HepG2 (cell line): ENCODE results near the gene BPHL. TPM values are rescaled to one million over a fixed set of nuclear protein-coding genes. Genes with fewer than 3 reads are reported as not detected.

Experiments used
- ADNP ChIP-seq: sonication (generic); formaldehyde crosslinking; IDR thresholded peaks from 2 replicates; pipeline ENCODE4 v1.4.0; 2020; ENCODE audit warnings: missing genetic modification reagents
- ARNT2 ChIP-seq: sonication (generic); formaldehyde crosslinking; IDR thresholded peaks from 2 replicates; pipeline ENCODE4 v1.8.0; 2022; ENCODE audit warnings: mild to moderate bottlenecking, low read depth, missing genetic modification reagents, moderate library complexity
- ATAD3A ChIP-seq: sonication (generic); formaldehyde crosslinking; IDR thresholded peaks from 2 replicates; pipeline ENCODE4 v1.4.0; 2020; ENCODE audit warnings: missing genetic modification reagents
- BRCA1 ChIP-seq: sonication (generic); formaldehyde crosslinking; IDR thresholded peaks from 2 replicates; pipeline ENCODE4 v1.4.0; 2020; ENCODE audit warnings: missing genetic modification reagents
- ETS1 ChIP-seq: sonication (generic); formaldehyde crosslinking; IDR thresholded peaks from 2 replicates; pipeline ENCODE4 v1.4.0; 2020; ENCODE audit warnings: missing genetic modification reagents
- HDAC1 ChIP-seq: sonication (generic); formaldehyde crosslinking; IDR thresholded peaks from 2 replicates; pipeline ENCODE4 v1.5.1; 2020; ENCODE audit warnings: mild to moderate bottlenecking, missing genetic modification reagents
- MEIS1 ChIP-seq: sonication (generic); formaldehyde crosslinking; IDR thresholded peaks from 2 replicates; pipeline ENCODE4 v1.9.0; 2021; ENCODE audit warnings: mild to moderate bottlenecking, missing genetic modification reagents, moderate library complexity, borderline replicate concordance
- MEIS2 ChIP-seq: sonication (generic); formaldehyde crosslinking; IDR thresholded peaks from 2 replicates; pipeline ENCODE4 v1.9.0; 2021; ENCODE audit warnings: mild to moderate bottlenecking, missing genetic modification reagents
- MLLT10 ChIP-seq: sonication (generic); formaldehyde crosslinking; IDR thresholded peaks from 2 replicates; pipeline ENCODE4 v1.4.0; 2020; ENCODE audit warnings: missing genetic modification reagents
- MZF1 ChIP-seq: sonication (generic); formaldehyde crosslinking; IDR thresholded peaks from 2 replicates; pipeline ENCODE4 v1.8.1; 2023; ENCODE audit warnings: mild to moderate bottlenecking, missing genetic modification reagents, borderline replicate concordance
- RBAK ChIP-seq: sonication (generic); formaldehyde crosslinking; IDR thresholded peaks from 2 replicates; pipeline ENCODE4 v1.5.1; 2020; ENCODE audit warnings: mild to moderate bottlenecking, missing genetic modification reagents
- RELA ChIP-seq: sonication (generic); formaldehyde crosslinking; IDR thresholded peaks from 2 replicates; pipeline ENCODE4 v1.4.0; 2020; ENCODE audit warnings: missing genetic modification reagents
- SYNCRIP ChIP-seq: fragments of 200-400 bp; formaldehyde crosslinking; IDR thresholded peaks from 2 replicates; pipeline ENCODE4 v1.6.1; 2018; ENCODE audit warnings: mild to moderate bottlenecking, low read depth, low read length; ENCODE audit not compliant: insufficient read depth
- ZBED4 ChIP-seq: sonication (generic); formaldehyde crosslinking; IDR thresholded peaks from 2 replicates; pipeline ENCODE4 v1.4.0; 2020; ENCODE audit warnings: missing genetic modification reagents, borderline replicate concordance
- ZBTB34 ChIP-seq: sonication (generic); formaldehyde crosslinking; IDR thresholded peaks from 2 replicates; pipeline ENCODE4 v1.8.0; 2022; ENCODE audit warnings: mild to moderate bottlenecking, missing genetic modification reagents
- ZBTB37 ChIP-seq: sonication (generic); formaldehyde crosslinking; IDR thresholded peaks from 2 replicates; pipeline ENCODE4 v1.4.0; 2020; ENCODE audit warnings: mild to moderate bottlenecking, missing genetic modification reagents
- ZNF224 ChIP-seq: sonication (generic); formaldehyde crosslinking; IDR thresholded peaks from 2 replicates; pipeline ENCODE4 v1.5.0; 2020; ENCODE audit warnings: mild to moderate bottlenecking, missing genetic modification reagents
- ZNF263 ChIP-seq: sonication (generic); formaldehyde crosslinking; IDR thresholded peaks from 2 replicates; pipeline ENCODE4 v1.4.0; 2020; ENCODE audit warnings: missing genetic modification reagents
- ZNF333 ChIP-seq: sonication (generic); formaldehyde crosslinking; IDR thresholded peaks from 2 replicates; pipeline ENCODE4 v1.4.0; 2020; ENCODE audit warnings: mild to moderate bottlenecking, missing genetic modification reagents, borderline replicate concordance
- ZNF652 ChIP-seq: IDR thresholded peaks from 2 replicates; pipeline ENCODE4 v1.6.1; 2016; ENCODE audit warnings: low read depth, borderline replicate concordance
- ZNF678 ChIP-seq: sonication (generic); formaldehyde crosslinking; IDR thresholded peaks from 2 replicates; pipeline ENCODE4 v1.4.0; 2020; ENCODE audit warnings: mild to moderate bottlenecking, missing genetic modification reagents
- ZNF720 ChIP-seq: sonication (generic); formaldehyde crosslinking; IDR thresholded peaks from 2 replicates; pipeline ENCODE4 v1.4.0; 2020; ENCODE audit warnings: missing genetic modification reagents
- ZSCAN25 ChIP-seq: sonication (generic); formaldehyde crosslinking; IDR thresholded peaks from 2 replicates; pipeline ENCODE4 v1.8.0; 2022; ENCODE audit warnings: mild to moderate bottlenecking, missing genetic modification reagents
- polyA plus RNA-seq, 8 experiments: library from polyadenylated mRNA; depleted of rRNA in 3 of 8; stranded (reverse) in 7 of 8; unstranded in 1 of 8; fragments of >200 nt; fragmentation: Illumina TruSeq in 4 of 8; extraction: Trizol in 4 of 8; gene quantifications; 2 replicates each; pipeline versions ENCODE4 v1.2.1 to v1.2.3, GENCODE V29; 2011 to 2016; ENCODE audit warnings: low read depth in 4 of 8, missing spikeins in 1 of 8, mixed read lengths in 1 of 8; ENCODE audit not compliant: insufficient read depth in 1 of 8
- total RNA-seq, 5 experiments: library from RNA; depleted of rRNA; stranded (reverse); fragments of >200 nt; fragmentation: Illumina TruSeq; extraction: Trizol; gene quantifications; 2 replicates each; pipeline ENCODE4 v1.2.3, GENCODE V29; 2016; ENCODE audit warnings: low read depth in 1 of 5

Gene BPHL
- total and polyA plus RNA-seq, 2 of the 13 experiments (the other 11 are each of a cell fraction or from before 2014, with no cell fraction given) = 37.8 to 39.5 TPM

- no peak for TF ChIP-seq ZBTB34 (CRISPR knock-in tag)
- 0 out of 2 replicates have a peak, but pooled peaks have one; percentile 45 for TF ChIP-seq ZBTB37 (CRISPR knock-in tag)
- TF ChIP-seq ETS1 (CRISPR knock-in tag) = no peak
- TF ChIP-seq ZNF263 (CRISPR knock-in tag) = no peak
- TF ChIP-seq ZNF224 (CRISPR knock-in tag) = no peak; the same call in 1 of the 2 replicates
- TF ChIP-seq ZNF333 (CRISPR knock-in tag) = no peak
- TF ChIP-seq ZNF720 (CRISPR knock-in tag) = no peak
- TF ChIP-seq ADNP (CRISPR knock-in tag) = no peak
- TF ChIP-seq RBAK (CRISPR knock-in tag) = no peak
- no peak for TF ChIP-seq SYNCRIP
- TF ChIP-seq ZNF652 = no peak
- no peak for TF ChIP-seq ZNF678 (CRISPR knock-in tag)
- TF ChIP-seq RELA (CRISPR knock-in tag) = no peak
- TF ChIP-seq MZF1 (CRISPR knock-in tag) = no peak
- 0 out of 2 replicates have a peak, but pooled peaks have one; percentile 43 for TF ChIP-seq ZSCAN25 (CRISPR knock-in tag)
- TF ChIP-seq ZBED4 (CRISPR knock-in tag) = no peak
- no peak for TF ChIP-seq MLLT10 (CRISPR knock-in tag)
- TF ChIP-seq MEIS2 = no peak
- peak; percentile 79 for TF ChIP-seq ARNT2
- no peak for TF ChIP-seq ATAD3A
- TF ChIP-seq HDAC1 (CRISPR knock-in tag) = peak; percentile 64; the same call in 1 of the 2 replicates
- no peak for TF ChIP-seq BRCA1 (CRISPR knock-in tag)
- TF ChIP-seq MEIS1 (CRISPR knock-in tag) = peak; percentile 68; the same call in 1 of the 2 replicates
These were observed 77.4 kb downstream of the BPHL start (continued) for GRCh38 chr6:3195695-3196497.
